GM23338 (cell line): ENCODE measurements around the gene FAM20C. TPM values are rescaled to one million over a fixed set of nuclear protein-coding genes. Genes with fewer than 3 reads are reported as not detected.
"Not testable (repeated sequence)": the region's sequence is repeated elsewhere in the genome, so short reads cannot be mapped to it uniquely, and the experiment has no call there.

Experiments
- ATAC-seq: fragments of 200-7000 bp; cut with Tn5 transposase; 3 replicates; pipeline ENCODE4 v1.9.1; 2020
- DNase-seq: peaks from one replicate; pipeline ENCODE4 v3.0.0-alpha.2; 2015; ENCODE audit warnings: low spot score
- H2AFZ ChIP-seq: fragments of 200-600 bp; sonication (generic); 2 replicates; pipeline ENCODE4 v1.8.0; 2016; ENCODE audit warnings: antibody characterized with exemption, mild to moderate bottlenecking, moderate library complexity
- H3F3A ChIP-seq: fragments of 200-600 bp; sonication (generic); replicated peaks from 2 replicates; pipeline ENCODE4 v1.8.0; 2017; ENCODE audit warnings: antibody characterized with exemption, mixed run types, low read depth
- H3K27ac ChIP-seq: fragments of 200-600 bp; sonication (generic); 2 replicates; pipeline ENCODE4 v1.6.1; 2016; ENCODE audit warnings: low read depth
- H3K27me3 ChIP-seq: fragments of 200-600 bp; sonication (generic); 2 replicates; pipeline ENCODE4 v1.8.0; 2016; ENCODE audit warnings: mild to moderate bottlenecking, mixed run types, moderate library complexity; ENCODE audit not compliant: insufficient read depth
- H3K36me3 ChIP-seq: fragments of 200-600 bp; sonication (generic); 2 replicates; pipeline ENCODE4 v1.8.0; 2016; ENCODE audit warnings: mild to moderate bottlenecking; ENCODE audit not compliant: insufficient read depth
- H3K4me1 ChIP-seq: fragments of 200-600 bp; sonication (generic); 2 replicates; pipeline ENCODE4 v1.8.0; 2016; ENCODE audit warnings: mild to moderate bottlenecking, moderate library complexity; ENCODE audit not compliant: insufficient read depth
- H3K4me2 ChIP-seq: fragments of 200-600 bp; sonication (generic); 2 replicates; pipeline ENCODE4 v1.7.1; 2017; ENCODE audit warnings: mixed run types
- H3K4me3 ChIP-seq: fragments of 200-600 bp; sonication (generic); 2 replicates; pipeline ENCODE4 v1.6.1; 2016; ENCODE audit warnings: mixed run types
- H3K79me2 ChIP-seq: fragments of 200-600 bp; sonication (generic); replicated peaks from 2 replicates; pipeline ENCODE4 v1.8.0; 2017; ENCODE audit warnings: mild to moderate bottlenecking; ENCODE audit not compliant: insufficient read depth
- H3K9me2 ChIP-seq: fragments of 200-600 bp; sonication (generic); 2 replicates; pipeline ENCODE4 v1.8.0; 2017; ENCODE audit not compliant: insufficient read depth
- H4K20me1 ChIP-seq: fragments of 200-600 bp; sonication (generic); replicated peaks from 2 replicates; pipeline ENCODE4 v1.8.0; 2017; ENCODE audit warnings: mild to moderate bottlenecking; ENCODE audit not compliant: insufficient read depth
- H3K27ac Mint-ChIP-seq: 2 replicates; pipeline ENCODE4 v1.8.0; 2020; ENCODE audit warnings: inconsistent platforms, mild to moderate bottlenecking, moderate library complexity, mixed read lengths
- H3K27me3 Mint-ChIP-seq: 3 replicates; pipeline ENCODE4 v1.8.0; 2022; ENCODE audit warnings: low read depth, mild to moderate bottlenecking, moderate library complexity, mixed read lengths, inconsistent platforms; ENCODE audit not compliant: insufficient read depth, poor library complexity
- H3K36me3 Mint-ChIP-seq: 3 replicates; pipeline ENCODE4 v1.8.0; 2021; ENCODE audit warnings: low read depth, mild to moderate bottlenecking, inconsistent platforms, moderate library complexity, mixed read lengths
- H3K4me1 Mint-ChIP-seq: 3 replicates; pipeline ENCODE4 v1.8.0; 2020; ENCODE audit warnings: mild to moderate bottlenecking, inconsistent platforms, mixed read lengths
- H3K4me3 Mint-ChIP-seq: 3 replicates; pipeline ENCODE4 v1.8.0; 2021; ENCODE audit warnings: moderate library complexity, mild to moderate bottlenecking, inconsistent platforms, mixed read lengths
- H3K9me3 Mint-ChIP-seq: 3 replicates; pipeline ENCODE4 v1.8.0; 2020; ENCODE audit warnings: moderate library complexity, mild to moderate bottlenecking, inconsistent platforms, mixed read lengths
- CREB1 ChIP-seq: fragments of 250-450 bp; sonication (Bioruptor Pico); IDR thresholded peaks from 2 replicates; pipeline ENCODE4 v1.5.0; 2020; ENCODE audit warnings: low read depth, mild to moderate bottlenecking, moderate library complexity
- NANOG ChIP-seq: IDR thresholded peaks from 2 replicates; pipeline ENCODE4 v1.6.1; 2016; ENCODE audit warnings: antibody characterized with exemption, borderline replicate concordance
- POLR2AphosphoS5 ChIP-seq: IDR thresholded peaks from 2 replicates; pipeline ENCODE4 v1.6.1; 2016; ENCODE audit warnings: antibody characterized with exemption, low read depth
- STAT1 ChIP-seq: IDR thresholded peaks from one replicate; pipeline ENCODE4 v1.6.1; 2016; ENCODE audit warnings: antibody characterized with exemption; ENCODE audit not compliant: unreplicated experiment
- polyA plus RNA-seq: library from polyadenylated mRNA; unstranded; fragments of >200 nt; fragmentation: Nextera tagmentation; extraction: Ambion mirVana; gene quantifications from 2 replicates; pipeline ENCODE4 v1.2.1, GENCODE V29; 2016
- total RNA-seq: library from RNA; depleted of rRNA; stranded (reverse); fragments of >200 nt; shearing (Covaris generic); gene quantifications from 2 replicates; pipeline ENCODE4 v1.2.3, GENCODE V29; 2014
- TF ChIP-seq, protein P1 (sequence below), 2 experiments: fragments of 200-600 bp in 1 of 2; sonication (generic) in 1 of 2; conservative IDR thresholded peaks; 2 replicates each; pipeline versions ENCODE4 v1.5.1 to v1.6.1; 2016 to 2017; ENCODE audit warnings: antibody characterized with exemption in 2 of 2, low read depth in 2 of 2, mild to moderate bottlenecking in 2 of 2, moderate library complexity in 1 of 2
- TF ChIP-seq, protein P2 (sequence below): IDR thresholded peaks from 2 replicates; pipeline ENCODE4 v1.6.1; 2016; ENCODE audit warnings: antibody characterized with exemption
- TF ChIP-seq, protein P3 (sequence below): fragments of 250-450 bp; sonication (Bioruptor Pico); IDR thresholded peaks from 2 replicates; pipeline ENCODE4 v1.5.0; 2020; ENCODE audit warnings: mild to moderate bottlenecking, moderate library complexity

FAM20C gene
- total and polyA plus RNA-seq, 2 experiments from 2014 or later = 7.6 to 24.8 TPM

DNA sequence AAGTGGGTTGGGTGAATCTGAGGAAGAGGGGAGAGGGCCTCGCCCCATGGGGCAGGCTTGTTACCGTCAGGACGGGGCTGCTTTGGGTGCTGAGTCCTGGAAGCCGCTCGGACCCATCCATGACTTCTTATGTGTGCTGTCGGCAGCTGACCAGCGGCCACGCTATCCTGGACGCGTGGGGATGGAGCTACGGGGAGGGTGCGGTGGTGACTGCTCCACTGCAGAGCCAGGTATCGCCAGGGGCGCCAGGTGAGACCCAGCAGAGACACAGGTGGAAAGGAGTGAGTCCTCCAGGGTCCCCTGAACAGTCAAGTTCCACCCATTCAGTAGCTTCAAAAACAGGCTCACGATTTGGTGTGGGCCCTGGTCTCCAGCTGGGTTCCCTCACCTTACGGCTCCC, 10.6 kb upstream of the FAM20C start (continued):
- TF ChIP-seq, protein P1, sequence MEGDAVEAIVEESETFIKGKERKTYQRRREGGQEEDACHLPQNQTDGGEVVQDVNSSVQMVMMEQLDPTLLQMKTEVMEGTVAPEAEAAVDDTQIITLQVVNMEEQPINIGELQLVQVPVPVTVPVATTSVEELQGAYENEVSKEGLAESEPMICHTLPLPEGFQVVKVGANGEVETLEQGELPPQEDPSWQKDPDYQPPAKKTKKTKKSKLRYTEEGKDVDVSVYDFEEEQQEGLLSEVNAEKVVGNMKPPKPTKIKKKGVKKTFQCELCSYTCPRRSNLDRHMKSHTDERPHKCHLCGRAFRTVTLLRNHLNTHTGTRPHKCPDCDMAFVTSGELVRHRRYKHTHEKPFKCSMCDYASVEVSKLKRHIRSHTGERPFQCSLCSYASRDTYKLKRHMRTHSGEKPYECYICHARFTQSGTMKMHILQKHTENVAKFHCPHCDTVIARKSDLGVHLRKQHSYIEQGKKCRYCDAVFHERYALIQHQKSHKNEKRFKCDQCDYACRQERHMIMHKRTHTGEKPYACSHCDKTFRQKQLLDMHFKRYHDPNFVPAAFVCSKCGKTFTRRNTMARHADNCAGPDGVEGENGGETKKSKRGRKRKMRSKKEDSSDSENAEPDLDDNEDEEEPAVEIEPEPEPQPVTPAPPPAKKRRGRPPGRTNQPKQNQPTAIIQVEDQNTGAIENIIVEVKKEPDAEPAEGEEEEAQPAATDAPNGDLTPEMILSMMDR (conservative IDR thresholded peaks at IDR 0.05; ENCODE audit: low read depth in 2 of 2) = no peak
- no peak for TF ChIP-seq NANOG

DNA sequence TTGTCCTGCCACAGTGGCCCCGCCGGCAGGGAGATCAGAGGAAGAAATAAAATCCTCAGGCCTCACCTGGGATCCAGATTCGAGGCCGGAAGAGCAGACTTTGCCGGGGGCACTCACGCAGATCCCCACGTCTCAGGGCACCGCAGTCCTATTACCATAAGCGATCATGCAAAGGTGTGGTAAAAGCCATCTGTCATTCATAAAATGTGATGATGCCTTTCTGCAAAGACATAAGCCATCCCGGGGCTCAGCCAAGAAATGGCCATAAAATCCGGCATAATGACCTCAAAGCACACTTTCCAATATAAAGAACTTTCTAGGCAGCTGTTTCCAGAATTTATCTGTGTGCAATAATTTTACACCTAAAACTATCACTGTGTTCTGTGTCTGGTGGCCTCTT, 9.9 kb upstream of the FAM20C start:
- H3K27me3 Mint-ChIP-seq = peaks cover 23% of the 10 kb centered on the region
- not testable (repeated sequence) for H3K27ac ChIP-seq, H3K36me3 ChIP-seq, H3K79me2 ChIP-seq, H3K36me3 Mint-ChIP-seq, ATAC-seq, H3F3A ChIP-seq, DNase-seq, H2AFZ ChIP-seq, H3K4me2 ChIP-seq, H3K4me1 ChIP-seq, H3K4me3 Mint-ChIP-seq, H3K9me2 ChIP-seq, H3K27me3 ChIP-seq, H3K4me3 ChIP-seq, H3K27ac Mint-ChIP-seq, H4K20me1 ChIP-seq, H3K9me3 Mint-ChIP-seq
- peaks cover 18% of the 10 kb centered on the region for H3K4me1 Mint-ChIP-seq

DNA sequence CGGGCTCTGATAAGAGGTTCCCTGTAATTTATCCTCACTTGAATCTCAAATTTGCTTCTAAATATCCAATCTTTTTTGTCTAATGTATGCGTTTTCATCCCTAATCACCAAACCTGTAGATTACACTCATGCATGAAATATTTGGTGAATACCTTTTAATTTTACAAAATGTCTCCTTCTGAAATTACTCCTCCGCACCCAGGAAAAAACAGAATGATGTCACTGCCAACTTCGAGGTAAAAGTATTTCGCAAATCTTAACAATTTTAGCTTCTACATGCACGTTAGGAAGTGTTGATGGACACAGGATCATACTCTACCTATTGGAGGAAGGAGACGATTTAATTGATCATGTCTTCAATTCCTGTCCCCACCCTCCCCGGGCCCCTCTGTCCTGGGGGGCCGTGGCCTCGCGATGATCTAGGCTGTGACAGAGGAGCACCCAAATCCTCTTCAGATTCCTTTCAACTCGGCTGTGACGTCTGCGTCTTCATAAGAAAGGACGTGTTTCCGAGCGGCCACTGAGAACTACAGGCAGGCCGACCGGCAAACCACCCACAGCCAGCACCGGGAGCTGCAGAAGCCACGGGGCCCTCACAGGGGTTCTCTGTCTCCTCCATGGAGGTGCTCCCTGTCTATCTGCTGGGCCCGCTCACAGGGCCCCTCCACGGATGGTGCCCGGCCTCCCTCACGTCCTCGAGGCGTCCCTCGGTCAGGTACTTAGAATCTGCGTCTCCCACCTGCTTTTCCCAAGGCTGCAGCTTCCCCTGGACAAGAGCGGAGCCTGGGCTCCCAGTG, 8.7 kb upstream of the FAM20C start:
- no peak overlapping the region for H3K27ac ChIP-seq
- H3K4me1 ChIP-seq = peaks cover 5% of the 10 kb centered on the region; the same call in 1 of the 2 replicates
- peaks cover 27% of the 10 kb centered on the region for H3K4me1 Mint-ChIP-seq
- peaks cover 23% of the 10 kb centered on the region for H3K27me3 Mint-ChIP-seq
- H3K4me3 Mint-ChIP-seq = no peak overlapping the region
- H3F3A ChIP-seq = no peaks in the 10 kb centered on the region
- no peaks in the 10 kb centered on the region for H3K27me3 ChIP-seq
- H3K9me2 ChIP-seq = no peaks in the 10 kb centered on the region
- no peak overlapping the region for H3K27ac Mint-ChIP-seq
- no peaks in the 10 kb centered on the region for H3K79me2 ChIP-seq
- H3K36me3 ChIP-seq = no peaks in the 10 kb centered on the region
- peaks cover 5% of the 10 kb centered on the region; the same call in 1 of the 3 replicates for H3K9me3 Mint-ChIP-seq
- no peak overlapping the region for H3K4me2 ChIP-seq
- H3K36me3 Mint-ChIP-seq = no peaks in the 10 kb centered on the region; the same call in 2 of the 3 replicates
- ATAC-seq (no peak), DNase-seq (no peak)
- H2AFZ ChIP-seq = no peak overlapping the region
- H3K4me3 ChIP-seq = no peak overlapping the region
- no peaks in the 10 kb centered on the region for H4K20me1 ChIP-seq
- TF ChIP-seq CREB1 (CRISPR knock-in tag) (no peak), POLR2AphosphoS5 (no peak), NANOG (no peak), STAT1 (no peak)
- TF ChIP-seq, protein P1 (conservative IDR thresholded peaks at IDR 0.05; ENCODE audit: low read depth in 2 of 2) = no peak
- TF ChIP-seq, protein P2, sequence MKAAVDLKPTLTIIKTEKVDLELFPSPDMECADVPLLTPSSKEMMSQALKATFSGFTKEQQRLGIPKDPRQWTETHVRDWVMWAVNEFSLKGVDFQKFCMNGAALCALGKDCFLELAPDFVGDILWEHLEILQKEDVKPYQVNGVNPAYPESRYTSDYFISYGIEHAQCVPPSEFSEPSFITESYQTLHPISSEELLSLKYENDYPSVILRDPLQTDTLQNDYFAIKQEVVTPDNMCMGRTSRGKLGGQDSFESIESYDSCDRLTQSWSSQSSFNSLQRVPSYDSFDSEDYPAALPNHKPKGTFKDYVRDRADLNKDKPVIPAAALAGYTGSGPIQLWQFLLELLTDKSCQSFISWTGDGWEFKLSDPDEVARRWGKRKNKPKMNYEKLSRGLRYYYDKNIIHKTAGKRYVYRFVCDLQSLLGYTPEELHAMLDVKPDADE = no peak
- TF ChIP-seq, protein P3, sequence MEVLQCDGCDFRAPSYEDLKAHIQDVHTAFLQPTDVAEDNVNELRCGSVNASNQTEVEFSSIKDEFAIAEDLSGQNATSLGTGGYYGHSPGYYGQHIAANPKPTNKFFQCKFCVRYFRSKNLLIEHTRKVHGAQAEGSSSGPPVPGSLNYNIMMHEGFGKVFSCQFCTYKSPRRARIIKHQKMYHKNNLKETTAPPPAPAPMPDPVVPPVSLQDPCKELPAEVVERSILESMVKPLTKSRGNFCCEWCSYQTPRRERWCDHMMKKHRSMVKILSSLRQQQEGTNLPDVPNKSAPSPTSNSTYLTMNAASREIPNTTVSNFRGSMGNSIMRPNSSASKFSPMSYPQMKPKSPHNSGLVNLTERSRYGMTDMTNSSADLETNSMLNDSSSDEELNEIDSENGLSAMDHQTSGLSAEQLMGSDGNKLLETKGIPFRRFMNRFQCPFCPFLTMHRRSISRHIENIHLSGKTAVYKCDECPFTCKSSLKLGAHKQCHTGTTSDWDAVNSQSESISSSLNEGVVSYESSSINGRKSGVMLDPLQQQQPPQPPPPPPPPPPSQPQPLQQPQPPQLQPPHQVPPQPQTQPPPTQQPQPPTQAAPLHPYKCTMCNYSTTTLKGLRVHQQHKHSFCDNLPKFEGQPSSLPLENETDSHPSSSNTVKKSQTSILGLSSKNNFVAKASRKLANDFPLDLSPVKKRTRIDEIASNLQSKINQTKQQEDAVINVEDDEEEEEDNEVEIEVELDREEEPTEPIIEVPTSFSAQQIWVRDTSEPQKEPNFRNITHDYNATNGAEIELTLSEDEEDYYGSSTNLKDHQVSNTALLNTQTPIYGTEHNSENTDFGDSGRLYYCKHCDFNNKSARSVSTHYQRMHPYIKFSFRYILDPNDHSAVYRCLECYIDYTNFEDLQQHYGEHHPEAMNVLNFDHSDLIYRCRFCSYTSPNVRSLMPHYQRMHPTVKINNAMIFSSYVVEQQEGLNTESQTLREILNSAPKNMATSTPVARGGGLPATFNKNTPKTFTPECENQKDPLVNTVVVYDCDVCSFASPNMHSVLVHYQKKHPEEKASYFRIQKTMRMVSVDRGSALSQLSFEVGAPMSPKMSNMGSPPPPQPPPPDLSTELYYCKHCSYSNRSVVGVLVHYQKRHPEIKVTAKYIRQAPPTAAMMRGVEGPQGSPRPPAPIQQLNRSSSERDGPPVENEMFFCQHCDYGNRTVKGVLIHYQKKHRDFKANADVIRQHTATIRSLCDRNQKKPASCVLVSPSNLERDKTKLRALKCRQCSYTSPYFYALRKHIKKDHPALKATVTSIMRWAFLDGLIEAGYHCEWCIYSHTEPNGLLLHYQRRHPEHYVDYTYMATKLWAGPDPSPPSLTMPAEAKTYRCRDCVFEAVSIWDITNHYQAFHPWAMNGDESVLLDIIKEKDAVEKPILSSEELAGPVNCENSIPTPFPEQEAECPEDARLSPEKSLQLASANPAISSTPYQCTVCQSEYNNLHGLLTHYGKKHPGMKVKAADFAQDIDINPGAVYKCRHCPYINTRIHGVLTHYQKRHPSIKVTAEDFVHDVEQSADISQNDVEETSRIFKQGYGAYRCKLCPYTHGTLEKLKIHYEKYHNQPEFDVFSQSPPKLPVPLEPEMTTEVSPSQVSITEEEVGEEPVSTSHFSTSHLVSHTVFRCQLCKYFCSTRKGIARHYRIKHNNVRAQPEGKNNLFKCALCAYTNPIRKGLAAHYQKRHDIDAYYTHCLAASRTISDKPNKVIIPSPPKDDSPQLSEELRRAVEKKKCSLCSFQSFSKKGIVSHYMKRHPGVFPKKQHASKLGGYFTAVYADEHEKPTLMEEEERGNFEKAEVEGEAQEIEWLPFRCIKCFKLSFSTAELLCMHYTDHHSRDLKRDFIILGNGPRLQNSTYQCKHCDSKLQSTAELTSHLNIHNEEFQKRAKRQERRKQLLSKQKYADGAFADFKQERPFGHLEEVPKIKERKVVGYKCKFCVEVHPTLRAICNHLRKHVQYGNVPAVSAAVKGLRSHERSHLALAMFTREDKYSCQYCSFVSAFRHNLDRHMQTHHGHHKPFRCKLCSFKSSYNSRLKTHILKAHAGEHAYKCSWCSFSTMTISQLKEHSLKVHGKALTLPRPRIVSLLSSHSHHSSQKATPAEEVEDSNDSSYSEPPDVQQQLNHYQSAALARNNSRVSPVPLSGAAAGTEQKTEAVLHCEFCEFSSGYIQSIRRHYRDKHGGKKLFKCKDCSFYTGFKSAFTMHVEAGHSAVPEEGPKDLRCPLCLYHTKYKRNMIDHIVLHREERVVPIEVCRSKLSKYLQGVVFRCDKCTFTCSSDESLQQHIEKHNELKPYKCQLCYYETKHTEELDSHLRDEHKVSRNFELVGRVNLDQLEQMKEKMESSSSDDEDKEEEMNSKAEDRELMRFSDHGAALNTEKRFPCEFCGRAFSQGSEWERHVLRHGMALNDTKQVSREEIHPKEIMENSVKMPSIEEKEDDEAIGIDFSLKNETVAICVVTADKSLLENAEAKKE (CRISPR knock-in tag) = no peak
